Hepatocyte (in vitro differentiated cells): Measurements from ENCODE around the gene ABHD16B. TPM values are rescaled to one million over a fixed set of nuclear protein-coding genes. Genes with fewer than 3 reads are reported as not detected.
A peak's percentile ranks its signal among the peaks of the same experiment; 100 is the strongest.

Source experiments
- DNase-seq: peaks from one replicate; pipeline ENCODE4 v3.0.0-alpha.2; 2016; ENCODE audit warnings: low spot score
- H2AFZ ChIP-seq: fragments of 200-600 bp; sonication (generic); 2 replicates; pipeline ENCODE4 v1.6.0; 2016; ENCODE audit warnings: antibody characterized with exemption, mild to moderate bottlenecking
- H3K27ac ChIP-seq: fragments of 200-600 bp; sonication (generic); 2 replicates; pipeline ENCODE4 v1.5.1; 2016; ENCODE audit warnings: mild to moderate bottlenecking
- H3K27me3 ChIP-seq: fragments of 200-600 bp; sonication (generic); 2 replicates; pipeline ENCODE4 v1.6.1; 2016
- H3K36me3 ChIP-seq: fragments of 200-600 bp; sonication (generic); replicated peaks from 2 replicates; pipeline ENCODE4 v1.5.1; 2016; ENCODE audit warnings: low read depth; ENCODE audit not compliant: insufficient read depth
- H3K4me1 ChIP-seq: fragments of 200-600 bp; sonication (generic); 2 replicates; pipeline ENCODE4 v1.5.1; 2016; ENCODE audit warnings: mild to moderate bottlenecking, moderate library complexity; ENCODE audit not compliant: insufficient read depth
- H3K4me2 ChIP-seq: fragments of 200-600 bp; sonication (generic); 2 replicates; pipeline ENCODE4 v1.6.0; 2016
- H3K4me3 ChIP-seq: fragments of 200-600 bp; sonication (generic); 2 replicates; pipeline ENCODE4 v1.5.1; 2016; ENCODE audit warnings: mild to moderate bottlenecking
- H3K79me2 ChIP-seq: fragments of 200-600 bp; sonication (generic); 2 replicates; pipeline ENCODE4 v1.6.0; 2017; ENCODE audit warnings: mild to moderate bottlenecking
- H3K9me2 ChIP-seq: fragments of 200-600 bp; sonication (generic); replicated peaks from 2 replicates; pipeline ENCODE4 v1.6.0; 2017; ENCODE audit warnings: mild to moderate bottlenecking; ENCODE audit not compliant: insufficient read depth
- H3K9me3 ChIP-seq: fragments of 200-600 bp; sonication (generic); 2 replicates; pipeline ENCODE4 v1.5.1; 2016; ENCODE audit warnings: low read depth, mild to moderate bottlenecking
- H4K20me1 ChIP-seq: fragments of 200-600 bp; sonication (generic); 2 replicates; pipeline ENCODE4 v1.6.0; 2016; ENCODE audit warnings: mild to moderate bottlenecking; ENCODE audit not compliant: insufficient read depth, poor library complexity, severe bottlenecking
- EZH2 ChIP-seq: fragments of 200-600 bp; sonication (generic); IDR thresholded peaks from 2 replicates; pipeline ENCODE4 v1.6.1; 2016; ENCODE audit warnings: antibody characterized with exemption, mild to moderate bottlenecking, borderline replicate concordance
- EZH2phosphoT487 ChIP-seq: fragments of 200-600 bp; sonication (generic); IDR thresholded peaks from one replicate; pipeline ENCODE4 v1.6.1; 2018; ENCODE audit warnings: antibody characterized with exemption, mild to moderate bottlenecking, low read depth, moderate library complexity; ENCODE audit not compliant: unreplicated experiment, severe bottlenecking
- WGBS: methylation state at CpG from one replicate; pipeline ENCODE4 v1.1.6; 2016; ENCODE audit warnings: low lambda C conversion rate; ENCODE audit errors: missing lambda C conversion rate; 5-methylcytosine and 5-hydroxymethylcytosine counted together
- polyA plus RNA-seq: library from polyadenylated mRNA; unstranded; fragments of >200 nt; fragmentation: Nextera tagmentation; extraction: Ambion mirVana; gene quantifications from 2 replicates; pipeline ENCODE4 v1.2.1, GENCODE V29; 2016
- total RNA-seq: library from RNA; depleted of rRNA; stranded (reverse); fragments of >200 nt; gene quantifications from 2 replicates; pipeline ENCODE4 v1.2.3, GENCODE V29; 2014
- TF ChIP-seq, protein P1 (sequence below): fragments of 200-600 bp; sonication (generic); IDR thresholded peaks from 2 replicates; pipeline ENCODE4 v1.5.1; 2016; ENCODE audit warnings: antibody characterized with exemption, mild to moderate bottlenecking; ENCODE audit not compliant: poor library complexity

The ABHD16B gene
- total and polyA plus RNA-seq, 2 experiments from 2014 or later = 0.68 TPM; not detected in 1

DNA sequence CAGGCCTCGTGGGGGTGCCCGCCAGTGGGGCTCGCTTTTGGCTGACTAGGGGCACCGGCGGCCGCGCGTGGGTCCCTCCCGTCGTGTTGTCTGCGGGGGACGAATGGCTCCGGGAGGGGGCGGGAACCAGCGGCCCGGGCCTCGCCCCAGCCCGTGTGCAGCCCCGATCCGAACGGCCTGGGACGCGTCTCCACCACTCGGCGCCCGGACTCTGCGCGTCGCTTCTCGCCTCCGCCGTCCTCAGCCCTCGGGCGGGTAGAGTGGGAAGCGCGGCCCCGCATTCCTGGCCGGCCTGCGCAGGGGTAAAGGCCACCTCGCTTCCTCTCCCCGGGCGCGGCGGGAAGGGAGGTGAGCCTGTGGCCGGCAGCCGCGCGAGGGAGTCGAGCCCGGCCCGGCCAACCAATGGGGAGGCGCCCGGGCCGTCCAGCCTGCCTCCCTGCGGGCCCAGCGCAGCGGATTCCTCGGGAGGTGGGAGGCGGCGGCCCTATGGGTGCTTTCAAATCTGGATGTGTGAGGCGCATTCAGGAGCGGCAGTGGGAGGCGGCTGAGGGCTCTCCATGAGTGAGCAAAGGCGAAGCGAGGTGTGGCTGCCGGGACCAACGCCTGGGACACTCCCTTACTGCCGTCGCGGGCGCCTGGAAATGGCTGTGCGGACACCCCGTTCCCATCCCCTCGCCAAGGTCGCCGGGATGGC lies 29.2 kb upstream of the ABHD16B start:
- H3K79me2 ChIP-seq = peaks cover 15% of the 10 kb centered on the region
- H3K27me3 ChIP-seq = peaks cover 17% of the 10 kb centered on the region
- peaks cover 15% of the 10 kb centered on the region for H3K4me1 ChIP-seq
- peak overlapping the region; percentile 89 for H3K4me2 ChIP-seq
- H4K20me1 ChIP-seq = no peaks in the 10 kb centered on the region
- H3K36me3 ChIP-seq = no peaks in the 10 kb centered on the region
- DNase-seq = peak; percentile 63
- H2AFZ ChIP-seq = peak overlapping the region; percentile 45
- H3K27ac ChIP-seq = no peak overlapping the region
- peak overlapping the region; percentile 21 for H3K4me3 ChIP-seq
- WGBS = 12% methylated on average over 47 of the region's 76 CpGs
- H3K9me3 ChIP-seq = no peaks in the 10 kb centered on the region
- no peaks in the 10 kb centered on the region for H3K9me2 ChIP-seq
- no peak for TF ChIP-seq EZH2phosphoT487
- TF ChIP-seq, protein P1, sequence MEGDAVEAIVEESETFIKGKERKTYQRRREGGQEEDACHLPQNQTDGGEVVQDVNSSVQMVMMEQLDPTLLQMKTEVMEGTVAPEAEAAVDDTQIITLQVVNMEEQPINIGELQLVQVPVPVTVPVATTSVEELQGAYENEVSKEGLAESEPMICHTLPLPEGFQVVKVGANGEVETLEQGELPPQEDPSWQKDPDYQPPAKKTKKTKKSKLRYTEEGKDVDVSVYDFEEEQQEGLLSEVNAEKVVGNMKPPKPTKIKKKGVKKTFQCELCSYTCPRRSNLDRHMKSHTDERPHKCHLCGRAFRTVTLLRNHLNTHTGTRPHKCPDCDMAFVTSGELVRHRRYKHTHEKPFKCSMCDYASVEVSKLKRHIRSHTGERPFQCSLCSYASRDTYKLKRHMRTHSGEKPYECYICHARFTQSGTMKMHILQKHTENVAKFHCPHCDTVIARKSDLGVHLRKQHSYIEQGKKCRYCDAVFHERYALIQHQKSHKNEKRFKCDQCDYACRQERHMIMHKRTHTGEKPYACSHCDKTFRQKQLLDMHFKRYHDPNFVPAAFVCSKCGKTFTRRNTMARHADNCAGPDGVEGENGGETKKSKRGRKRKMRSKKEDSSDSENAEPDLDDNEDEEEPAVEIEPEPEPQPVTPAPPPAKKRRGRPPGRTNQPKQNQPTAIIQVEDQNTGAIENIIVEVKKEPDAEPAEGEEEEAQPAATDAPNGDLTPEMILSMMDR = no peak

DNA sequence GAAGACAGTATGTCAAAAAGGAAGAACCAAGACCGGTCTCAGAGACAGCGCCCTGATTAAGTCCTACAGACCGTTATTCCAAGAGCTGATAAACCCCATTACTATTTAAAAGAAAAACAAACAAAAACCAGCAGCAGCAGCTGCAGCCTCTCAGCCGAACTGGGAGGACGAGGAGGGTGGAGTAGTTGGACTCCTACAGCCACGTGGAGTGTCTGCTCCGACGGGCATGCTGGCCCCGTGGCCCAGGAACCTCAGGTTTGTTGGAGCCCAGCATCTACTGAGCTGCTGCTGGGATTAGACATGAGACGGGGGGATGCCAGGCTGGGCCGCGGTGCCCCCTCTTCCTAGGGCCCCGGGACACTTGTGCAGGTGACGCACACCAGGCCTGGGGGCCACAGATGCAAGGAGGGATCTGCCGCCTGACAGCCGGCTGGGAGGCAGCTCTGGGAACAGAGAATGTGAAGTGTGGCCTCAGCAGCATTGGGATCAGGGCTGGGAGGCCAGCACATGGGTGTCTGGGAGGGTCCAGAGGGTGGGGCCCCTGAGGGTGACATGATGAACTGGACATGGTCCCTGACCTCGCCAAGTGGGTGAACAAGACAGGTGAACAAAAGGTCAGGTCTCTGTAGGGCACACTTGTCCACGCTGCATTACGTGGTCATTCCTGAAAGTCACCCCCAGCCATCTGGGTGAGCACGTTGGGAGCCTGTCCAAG lies 27.4 kb upstream of the ABHD16B start:
- H2AFZ ChIP-seq = no peak overlapping the region
- WGBS = 71% methylated on average over 20 of the region's 20 CpGs
- H3K4me3 ChIP-seq = no peak overlapping the region
- H3K4me1 ChIP-seq = peaks cover 15% of the 10 kb centered on the region
- peaks cover under 1% of the 10 kb centered on the region for H3K79me2 ChIP-seq
- no peaks in the 10 kb centered on the region for H3K9me3 ChIP-seq
- TF ChIP-seq EZH2phosphoT487 = no peak
- H3K27me3 ChIP-seq = peaks cover 10% of the 10 kb centered on the region
- no peak overlapping the region for H3K27ac ChIP-seq
- no peaks in the 10 kb centered on the region for H4K20me1 ChIP-seq
- DNase-seq = no peak
- H3K4me2 ChIP-seq = no peak overlapping the region
- no peaks in the 10 kb centered on the region for H3K9me2 ChIP-seq
- H3K36me3 ChIP-seq = no peaks in the 10 kb centered on the region

DNA sequence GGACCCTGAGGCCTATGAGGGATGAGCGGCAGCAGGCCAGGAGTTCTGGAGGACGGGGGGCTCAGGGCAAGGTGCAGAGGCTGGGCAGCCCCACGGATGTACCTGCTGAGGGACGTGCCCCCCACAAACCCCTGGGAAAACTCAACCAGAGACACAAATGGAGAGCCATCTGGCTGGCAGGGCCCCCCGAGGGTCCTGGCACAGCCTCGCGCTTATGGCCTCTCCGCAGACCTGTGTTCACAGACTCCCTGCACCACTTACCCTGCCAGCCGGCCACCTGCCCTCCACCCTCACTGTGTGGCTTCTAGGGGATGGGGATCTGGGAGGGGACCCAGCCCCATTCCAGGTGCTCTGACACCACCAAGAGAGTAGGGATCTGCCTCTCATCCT lies 26.8 kb upstream of the ABHD16B start:
- Histone ChIP-seq H3K4me3 (no peak overlapping the region), H3K9me3 (no peaks in the 10 kb centered on the region), H2AFZ (no peak overlapping the region), H3K27me3 (peaks cover 5% of the 10 kb centered on the region), H4K20me1 (no peaks in the 10 kb centered on the region), H3K9me2 (no peaks in the 10 kb centered on the region), H3K4me1 (peaks cover 15% of the 10 kb centered on the region), H3K79me2 (no peaks in the 10 kb centered on the region), H3K27ac (peak overlapping the region; percentile 20), H3K36me3 (no peaks in the 10 kb centered on the region), H3K4me2 (peak overlapping the region; percentile 45)
- TF ChIP-seq, protein P1 = no peak
- no peak for TF ChIP-seq EZH2phosphoT487
- TF ChIP-seq EZH2 = no peak
- no peak for DNase-seq
- WGBS = 84% methylated on average over 9 of the region's 9 CpGs

DNA sequence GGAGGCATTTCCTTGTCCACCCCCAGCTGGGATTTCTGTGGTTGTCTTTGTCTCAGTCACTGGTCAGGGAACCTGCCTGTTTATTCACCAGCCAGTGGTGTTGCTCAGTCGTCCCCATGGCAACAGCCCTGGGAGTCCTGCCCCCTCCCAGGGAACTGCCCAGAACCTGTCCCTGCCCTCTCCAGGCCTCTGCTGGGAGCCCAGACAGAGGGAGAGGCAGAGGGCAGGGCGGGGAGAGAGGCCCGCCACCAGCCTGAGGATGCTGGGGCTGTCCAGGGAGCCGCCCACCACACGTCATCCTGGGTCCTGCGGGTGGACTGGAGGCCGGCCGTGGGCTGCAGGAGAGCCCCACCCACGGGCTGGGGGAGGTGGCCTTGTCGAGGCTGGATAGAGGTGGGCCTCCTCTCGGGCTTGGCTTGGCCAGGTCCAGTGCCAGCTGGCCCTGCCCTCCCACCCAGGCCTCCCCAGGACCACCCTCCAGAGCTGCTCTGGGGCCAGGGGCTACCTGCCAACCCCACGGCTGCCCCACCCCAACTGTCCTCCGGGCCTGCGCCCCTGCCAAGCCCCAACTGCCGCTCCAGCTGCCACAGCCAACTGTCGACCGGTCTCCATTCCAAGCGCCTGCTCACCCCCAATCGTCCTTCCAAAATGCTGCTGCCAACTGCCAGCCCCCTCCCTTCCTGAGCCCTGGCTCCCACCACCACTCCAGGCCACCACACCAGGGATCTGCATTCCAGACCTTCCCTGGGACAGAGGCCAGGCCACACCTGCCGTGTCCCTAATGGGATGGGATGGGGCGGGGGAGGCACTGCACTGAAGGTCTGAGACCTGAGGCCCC lies 26.1 kb upstream of the ABHD16B start:
- H4K20me1 ChIP-seq = no peaks in the 10 kb centered on the region
- no peaks in the 10 kb centered on the region for H3K36me3 ChIP-seq
- H3K27ac ChIP-seq = peak overlapping the region; percentile 49
- H3K9me3 ChIP-seq = no peaks in the 10 kb centered on the region
- 52% methylated on average over 17 of the region's 21 CpGs for WGBS
- TF ChIP-seq EZH2phosphoT487 = no peak
- TF ChIP-seq EZH2 = no peak
- H3K27me3 ChIP-seq = no peaks in the 10 kb centered on the region
- no peak overlapping the region for H3K4me3 ChIP-seq
- no peak overlapping the region for H2AFZ ChIP-seq
- no peaks in the 10 kb centered on the region for H3K79me2 ChIP-seq
- peak overlapping the region; percentile 45 for H3K4me2 ChIP-seq
- peaks cover 15% of the 10 kb centered on the region for H3K4me1 ChIP-seq
- DNase-seq = peak; percentile 96
- no peaks in the 10 kb centered on the region for H3K9me2 ChIP-seq
